WTC11 (cell line): ENCODE results near the gene CLDN17. TPM values are rescaled to one million over a fixed set of nuclear protein-coding genes. Genes with fewer than 3 reads are reported as not detected.

Experiments used
- ATAC-seq: fragments of 200-7000 bp; cut with Tn5 transposase; 2 replicates; pipeline ENCODE4 v1.10.0; 2021; ENCODE audit warnings: mild to moderate bottlenecking, moderate library complexity
- CTCF ChIA-PET: fragments of 300-600 bp; sonication (Branson Sonifier 250); formaldehyde crosslinking; loops from one replicate; lab custom pipeline; 2021; ENCODE audit warnings: antibody characterized with exemption; lab: Charles Lee
- POLR2A ChIA-PET: fragments of 350-600 bp; sonication (Branson Sonifier 250); formaldehyde crosslinking; loops from one replicate; lab custom pipeline; 2021; ENCODE audit warnings: antibody characterized with exemption; lab: Charles Lee
- DNase-seq: peaks from one replicate; pipeline ENCODE4 v3.0.0; 2021; ENCODE audit warnings: low spot score
- H3K27ac Mint-ChIP-seq: 2 replicates; pipeline ENCODE4 v1.8.0; 2021; ENCODE audit warnings: mixed read lengths
- H3K27me3 Mint-ChIP-seq: 2 replicates; pipeline ENCODE4 v1.8.0; 2021; ENCODE audit warnings: low read depth, mild to moderate bottlenecking, moderate library complexity, mixed read lengths
- H3K36me3 Mint-ChIP-seq: 2 replicates; pipeline ENCODE4 v1.8.0; 2021; ENCODE audit warnings: mixed read lengths
- H3K4me1 Mint-ChIP-seq: 2 replicates; pipeline ENCODE4 v1.8.0; 2022; ENCODE audit warnings: mixed read lengths
- H3K4me3 Mint-ChIP-seq: 2 replicates; pipeline ENCODE4 v1.8.0; 2021; ENCODE audit warnings: mild to moderate bottlenecking, moderate library complexity, mixed read lengths
- H3K9me3 Mint-ChIP-seq: 2 replicates; pipeline ENCODE4 v1.8.0; 2021; ENCODE audit warnings: mixed read lengths
- CREM ChIP-seq: sonication (generic); formaldehyde crosslinking; IDR thresholded peaks from 2 replicates; pipeline ENCODE4 v1.8.1; 2022; ENCODE audit warnings: mild to moderate bottlenecking, missing genetic modification reagents, moderate library complexity
- GABPB1 ChIP-seq: sonication (generic); formaldehyde crosslinking; IDR thresholded peaks from 2 replicates; pipeline ENCODE4 v1.8.1; 2023; ENCODE audit warnings: mild to moderate bottlenecking, missing genetic modification reagents
- GTF2I ChIP-seq: fragments of 250-450 bp; sonication (Bioruptor Pico); conservative IDR thresholded peaks from 2 replicates; pipeline ENCODE4 v1.4.0; 2021; ENCODE audit warnings: mild to moderate bottlenecking
- HMGA2 ChIP-seq: fragments of 250-450 bp; sonication (Bioruptor Pico); IDR thresholded peaks from 2 replicates; pipeline ENCODE4 v1.4.0; 2021; ENCODE audit warnings: mild to moderate bottlenecking, moderate library complexity
- IRF2 ChIP-seq: sonication (generic); formaldehyde crosslinking; IDR thresholded peaks from 2 replicates; pipeline ENCODE4 v1.8.0; 2022; ENCODE audit warnings: low read depth, missing genetic modification reagents, borderline replicate concordance
- JUN ChIP-seq: sonication (generic); formaldehyde crosslinking; IDR thresholded peaks from 2 replicates; pipeline ENCODE4 v1.8.0; 2023; ENCODE audit warnings: mild to moderate bottlenecking, missing genetic modification reagents
- NR2C2 ChIP-seq: sonication (generic); formaldehyde crosslinking; IDR thresholded peaks from 2 replicates; pipeline ENCODE4 v1.8.0; 2022; ENCODE audit warnings: mild to moderate bottlenecking, missing genetic modification reagents
- OVOL2 ChIP-seq: fragments of 250-450 bp; sonication (Bioruptor Pico); IDR thresholded peaks from 2 replicates; pipeline ENCODE4 v1.9.0; 2021; ENCODE audit warnings: mild to moderate bottlenecking, borderline replicate concordance
- RORB ChIP-seq: fragments of 250-450 bp; sonication (Bioruptor Pico); IDR thresholded peaks from 2 replicates; pipeline ENCODE4 v1.9.0; 2021; ENCODE audit warnings: mild to moderate bottlenecking
- ZBTB21 ChIP-seq: sonication (generic); formaldehyde crosslinking; IDR thresholded peaks from 2 replicates; pipeline ENCODE4 v1.8.1; 2023; ENCODE audit warnings: mild to moderate bottlenecking, missing genetic modification reagents, borderline replicate concordance
- ZNF423 ChIP-seq: fragments of 250-450 bp; sonication (Bioruptor Pico); IDR thresholded peaks from 2 replicates; pipeline ENCODE4 v2.1.2; 2022; ENCODE audit warnings: mild to moderate bottlenecking, moderate library complexity
- total RNA-seq: library from RNA; stranded (reverse); gene quantifications from 3 replicates; pipeline ENCODE4 v1.2.3, GENCODE V29; 2021
- TF ChIP-seq, protein P1 (sequence below): sonication (generic); formaldehyde crosslinking; IDR thresholded peaks from 2 replicates; pipeline ENCODE4 v1.8.1; 2022; ENCODE audit warnings: mild to moderate bottlenecking, moderate library complexity, missing genetic modification reagents
- TF ChIP-seq, protein P2 (sequence below): fragments of 250-450 bp; sonication (Bioruptor Pico); IDR thresholded peaks from 2 replicates; pipeline ENCODE4 v1.9.0; 2021; ENCODE audit warnings: moderate library complexity, mild to moderate bottlenecking, inconsistent platforms, borderline replicate concordance
- TF ChIP-seq, protein P3 (sequence below): fragments of 250-450 bp; sonication (Bioruptor Pico); IDR thresholded peaks from 2 replicates; pipeline ENCODE4 v1.9.0; 2021; ENCODE audit warnings: mild to moderate bottlenecking, borderline replicate concordance
- TF ChIP-seq, protein P4 (sequence below): sonication (generic); formaldehyde crosslinking; IDR thresholded peaks from 2 replicates; pipeline ENCODE4 v1.8.1; 2022; ENCODE audit warnings: mild to moderate bottlenecking, missing genetic modification reagents, moderate library complexity, borderline replicate concordance
- TF ChIP-seq, protein P5 (sequence below): sonication (generic); formaldehyde crosslinking; IDR thresholded peaks from 2 replicates; pipeline ENCODE4 v1.8.0; 2023; ENCODE audit warnings: missing genetic modification reagents, mild to moderate bottlenecking, borderline replicate concordance

Gene CLDN17
- total RNA-seq, 1 experiment from 2014 or later: not detected

DNA sequence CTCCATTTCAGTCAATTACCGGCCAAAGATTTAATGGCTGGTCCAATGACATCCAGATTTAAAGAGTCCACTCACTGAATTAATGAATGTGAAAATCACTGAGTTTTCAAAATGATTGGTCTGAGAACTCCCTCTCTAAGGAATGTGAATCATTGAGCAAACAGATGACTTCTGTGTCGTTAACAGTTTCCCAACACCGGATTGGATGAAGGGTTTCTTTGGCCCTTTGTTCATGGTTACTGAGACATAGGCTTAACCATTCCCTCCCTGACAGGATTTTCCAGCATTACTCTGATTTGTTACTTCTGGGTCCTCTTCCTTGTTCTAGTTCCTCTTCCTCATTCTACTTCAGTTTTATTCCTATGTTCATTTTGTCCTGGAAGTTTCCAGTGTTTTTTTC lies 1.5 kb upstream of the CLDN17 start:
- Mint-ChIP-seq H3K9me3 (peaks cover 4% of the 10 kb centered on the region), H3K27me3 (no peaks in the 10 kb centered on the region), H3K27ac (no peak overlapping the region), H3K36me3 (no peaks in the 10 kb centered on the region), H3K4me1 (peaks cover 3% of the 10 kb centered on the region; the same call in 1 of the 2 replicates), H3K4me3 (no peak overlapping the region)
- ATAC-seq (no peak), DNase-seq (no peak)
- CTCF ChIA-PET: no interaction called here
- POLR2A ChIA-PET: no interaction called here
- TF ChIP-seq CREM: no peak

DNA sequence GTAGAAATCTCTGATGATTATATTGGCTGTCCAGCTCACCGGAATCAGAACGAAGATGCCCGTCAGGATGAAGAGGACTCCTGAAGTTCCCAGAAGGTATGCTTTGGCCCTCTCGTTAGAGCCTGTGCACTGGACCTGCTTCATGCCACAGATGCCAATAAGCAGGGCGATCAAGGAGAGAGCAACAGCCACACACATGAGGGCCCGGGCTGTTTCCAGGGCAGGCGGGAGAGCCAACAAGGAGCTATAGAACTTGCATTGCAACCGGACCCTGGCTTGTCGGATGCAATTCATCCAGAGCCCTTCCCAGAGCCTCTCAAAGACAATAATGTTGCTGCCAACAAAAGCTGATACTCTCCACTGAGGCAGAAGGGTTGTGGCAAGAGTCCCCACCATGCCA lies 434 bp downstream of the CLDN17 start:
- Mint-ChIP-seq H3K4me1 (peaks cover 5% of the 10 kb centered on the region; the same call in 1 of the 2 replicates), H3K27me3 (no peaks in the 10 kb centered on the region), H3K36me3 (no peaks in the 10 kb centered on the region), H3K9me3 (peaks cover 4% of the 10 kb centered on the region), H3K4me3 (no peak overlapping the region), H3K27ac (no peak overlapping the region)
- DNase-seq (no peak), ATAC-seq (no peak)
- TF ChIP-seq, protein P1, sequence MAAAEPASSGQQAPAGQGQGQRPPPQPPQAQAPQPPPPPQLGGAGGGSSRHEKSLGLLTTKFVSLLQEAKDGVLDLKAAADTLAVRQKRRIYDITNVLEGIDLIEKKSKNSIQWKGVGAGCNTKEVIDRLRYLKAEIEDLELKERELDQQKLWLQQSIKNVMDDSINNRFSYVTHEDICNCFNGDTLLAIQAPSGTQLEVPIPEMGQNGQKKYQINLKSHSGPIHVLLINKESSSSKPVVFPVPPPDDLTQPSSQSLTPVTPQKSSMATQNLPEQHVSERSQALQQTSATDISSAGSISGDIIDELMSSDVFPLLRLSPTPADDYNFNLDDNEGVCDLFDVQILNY (CRISPR knock-in tag): no peak
- TF ChIP-seq HMGA2 (CRISPR knock-in tag) (no peak), ZBTB21 (CRISPR knock-in tag) (no peak)
- ChIA-PET POLR2A (no interaction called here), CTCF (no interaction called here)

DNA sequence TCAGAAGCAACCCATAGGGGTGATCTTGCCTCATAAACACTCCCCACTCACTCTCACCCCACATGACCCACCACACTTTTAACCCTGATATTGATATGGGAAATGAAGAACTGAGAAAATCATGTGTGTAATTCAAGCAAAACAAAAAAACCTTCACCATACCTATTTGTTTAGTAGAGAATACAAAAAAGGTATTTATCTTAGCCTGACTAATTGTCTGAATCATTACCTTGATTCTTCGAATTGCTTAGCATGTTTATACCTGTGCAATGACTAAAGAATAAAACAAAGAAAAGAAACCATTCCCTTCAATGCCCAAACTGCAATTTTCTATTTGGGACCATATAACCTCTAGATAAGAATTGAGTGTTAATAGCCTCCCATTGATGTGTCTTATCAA lies 1.8 kb downstream of the CLDN17 start:
- Mint-ChIP-seq H3K27ac (no peak overlapping the region), H3K4me3 (no peak overlapping the region), H3K36me3 (no peaks in the 10 kb centered on the region), H3K27me3 (no peaks in the 10 kb centered on the region), H3K4me1 (peaks cover 5% of the 10 kb centered on the region; the same call in 1 of the 2 replicates), H3K9me3 (peaks cover 4% of the 10 kb centered on the region)
- DNase-seq (no peak), ATAC-seq (no peak)
- ChIA-PET CTCF (no interaction called here), POLR2A (no interaction called here)
- no peak for TF ChIP-seq JUN (CRISPR knock-in tag)
- no peak for TF ChIP-seq NR2C2 (CRISPR knock-in tag)
- TF ChIP-seq, protein P1 (CRISPR knock-in tag): no peak
- TF ChIP-seq GTF2I (CRISPR knock-in tag): no peak
- TF ChIP-seq OVOL2 (CRISPR knock-in tag): no peak

DNA sequence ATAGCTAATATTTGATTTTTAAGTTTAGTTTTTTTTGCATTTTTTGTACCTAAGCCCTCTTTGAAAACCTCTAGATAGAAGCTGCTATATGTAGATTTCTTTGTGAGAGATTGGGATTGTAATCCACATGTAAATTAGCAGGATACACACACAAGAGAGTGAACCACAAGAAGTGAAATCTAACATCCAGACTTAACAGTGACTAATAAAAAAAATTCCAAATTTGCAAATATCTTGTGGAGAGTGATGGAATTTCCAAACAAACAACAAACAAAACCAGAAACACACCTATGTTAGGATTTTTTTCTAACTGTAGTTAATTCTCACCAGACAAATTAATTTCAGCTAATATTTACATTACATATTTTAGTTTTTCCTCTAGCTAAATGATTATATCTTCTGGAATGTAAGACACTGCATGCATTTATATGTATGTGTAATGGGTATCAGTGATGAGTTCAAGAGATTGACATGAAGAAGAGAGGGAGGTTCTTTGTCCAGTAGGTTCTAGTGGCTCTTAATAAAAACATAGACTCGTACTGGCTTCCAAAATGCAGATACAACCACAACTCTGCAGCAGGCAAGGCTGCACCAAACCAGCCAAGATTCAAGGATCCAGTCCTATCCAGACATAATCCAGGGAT lies 12.8 kb downstream of the CLDN17 start:
- H3K9me3 Mint-ChIP-seq: peaks cover 4% of the 10 kb centered on the region; the same call in 1 of the 2 replicates
- DNase-seq: no peak
- no peaks in the 10 kb centered on the region for H3K27me3 Mint-ChIP-seq
- POLR2A ChIA-PET: no interaction called here
- no peak for ATAC-seq
- H3K36me3 Mint-ChIP-seq: no peaks in the 10 kb centered on the region
- H3K4me1 Mint-ChIP-seq: peaks cover 8% of the 10 kb centered on the region
- CTCF ChIA-PET: no interaction called here
- no peak overlapping the region for H3K4me3 Mint-ChIP-seq
- H3K27ac Mint-ChIP-seq: no peak overlapping the region
- TF ChIP-seq GABPB1 (CRISPR knock-in tag): no peak
- no peak for TF ChIP-seq IRF2
- TF ChIP-seq, protein P2, sequence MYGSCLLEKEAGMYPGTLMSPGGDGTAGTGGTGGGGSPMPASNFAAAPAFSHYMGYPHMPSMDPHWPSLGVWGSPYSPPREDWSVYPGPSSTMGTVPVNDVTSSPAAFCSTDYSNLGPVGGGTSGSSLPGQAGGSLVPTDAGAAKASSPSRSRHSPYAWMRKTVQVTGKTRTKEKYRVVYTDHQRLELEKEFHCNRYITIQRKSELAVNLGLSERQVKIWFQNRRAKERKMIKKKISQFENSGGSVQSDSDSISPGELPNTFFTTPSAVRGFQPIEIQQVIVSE (CRISPR knock-in tag): no peak
- TF ChIP-seq, protein P3, sequence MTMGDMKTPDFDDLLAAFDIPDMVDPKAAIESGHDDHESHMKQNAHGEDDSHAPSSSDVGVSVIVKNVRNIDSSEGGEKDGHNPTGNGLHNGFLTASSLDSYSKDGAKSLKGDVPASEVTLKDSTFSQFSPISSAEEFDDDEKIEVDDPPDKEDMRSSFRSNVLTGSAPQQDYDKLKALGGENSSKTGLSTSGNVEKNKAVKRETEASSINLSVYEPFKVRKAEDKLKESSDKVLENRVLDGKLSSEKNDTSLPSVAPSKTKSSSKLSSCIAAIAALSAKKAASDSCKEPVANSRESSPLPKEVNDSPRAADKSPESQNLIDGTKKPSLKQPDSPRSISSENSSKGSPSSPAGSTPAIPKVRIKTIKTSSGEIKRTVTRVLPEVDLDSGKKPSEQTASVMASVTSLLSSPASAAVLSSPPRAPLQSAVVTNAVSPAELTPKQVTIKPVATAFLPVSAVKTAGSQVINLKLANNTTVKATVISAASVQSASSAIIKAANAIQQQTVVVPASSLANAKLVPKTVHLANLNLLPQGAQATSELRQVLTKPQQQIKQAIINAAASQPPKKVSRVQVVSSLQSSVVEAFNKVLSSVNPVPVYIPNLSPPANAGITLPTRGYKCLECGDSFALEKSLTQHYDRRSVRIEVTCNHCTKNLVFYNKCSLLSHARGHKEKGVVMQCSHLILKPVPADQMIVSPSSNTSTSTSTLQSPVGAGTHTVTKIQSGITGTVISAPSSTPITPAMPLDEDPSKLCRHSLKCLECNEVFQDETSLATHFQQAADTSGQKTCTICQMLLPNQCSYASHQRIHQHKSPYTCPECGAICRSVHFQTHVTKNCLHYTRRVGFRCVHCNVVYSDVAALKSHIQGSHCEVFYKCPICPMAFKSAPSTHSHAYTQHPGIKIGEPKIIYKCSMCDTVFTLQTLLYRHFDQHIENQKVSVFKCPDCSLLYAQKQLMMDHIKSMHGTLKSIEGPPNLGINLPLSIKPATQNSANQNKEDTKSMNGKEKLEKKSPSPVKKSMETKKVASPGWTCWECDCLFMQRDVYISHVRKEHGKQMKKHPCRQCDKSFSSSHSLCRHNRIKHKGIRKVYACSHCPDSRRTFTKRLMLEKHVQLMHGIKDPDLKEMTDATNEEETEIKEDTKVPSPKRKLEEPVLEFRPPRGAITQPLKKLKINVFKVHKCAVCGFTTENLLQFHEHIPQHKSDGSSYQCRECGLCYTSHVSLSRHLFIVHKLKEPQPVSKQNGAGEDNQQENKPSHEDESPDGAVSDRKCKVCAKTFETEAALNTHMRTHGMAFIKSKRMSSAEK (CRISPR knock-in tag): no peak
- TF ChIP-seq, protein P4, sequence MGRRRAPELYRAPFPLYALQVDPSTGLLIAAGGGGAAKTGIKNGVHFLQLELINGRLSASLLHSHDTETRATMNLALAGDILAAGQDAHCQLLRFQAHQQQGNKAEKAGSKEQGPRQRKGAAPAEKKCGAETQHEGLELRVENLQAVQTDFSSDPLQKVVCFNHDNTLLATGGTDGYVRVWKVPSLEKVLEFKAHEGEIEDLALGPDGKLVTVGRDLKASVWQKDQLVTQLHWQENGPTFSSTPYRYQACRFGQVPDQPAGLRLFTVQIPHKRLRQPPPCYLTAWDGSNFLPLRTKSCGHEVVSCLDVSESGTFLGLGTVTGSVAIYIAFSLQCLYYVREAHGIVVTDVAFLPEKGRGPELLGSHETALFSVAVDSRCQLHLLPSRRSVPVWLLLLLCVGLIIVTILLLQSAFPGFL (CRISPR knock-in tag): no peak
- TF ChIP-seq ZNF423: no peak
- TF ChIP-seq JUN (CRISPR knock-in tag): no peak
- TF ChIP-seq, protein P5, sequence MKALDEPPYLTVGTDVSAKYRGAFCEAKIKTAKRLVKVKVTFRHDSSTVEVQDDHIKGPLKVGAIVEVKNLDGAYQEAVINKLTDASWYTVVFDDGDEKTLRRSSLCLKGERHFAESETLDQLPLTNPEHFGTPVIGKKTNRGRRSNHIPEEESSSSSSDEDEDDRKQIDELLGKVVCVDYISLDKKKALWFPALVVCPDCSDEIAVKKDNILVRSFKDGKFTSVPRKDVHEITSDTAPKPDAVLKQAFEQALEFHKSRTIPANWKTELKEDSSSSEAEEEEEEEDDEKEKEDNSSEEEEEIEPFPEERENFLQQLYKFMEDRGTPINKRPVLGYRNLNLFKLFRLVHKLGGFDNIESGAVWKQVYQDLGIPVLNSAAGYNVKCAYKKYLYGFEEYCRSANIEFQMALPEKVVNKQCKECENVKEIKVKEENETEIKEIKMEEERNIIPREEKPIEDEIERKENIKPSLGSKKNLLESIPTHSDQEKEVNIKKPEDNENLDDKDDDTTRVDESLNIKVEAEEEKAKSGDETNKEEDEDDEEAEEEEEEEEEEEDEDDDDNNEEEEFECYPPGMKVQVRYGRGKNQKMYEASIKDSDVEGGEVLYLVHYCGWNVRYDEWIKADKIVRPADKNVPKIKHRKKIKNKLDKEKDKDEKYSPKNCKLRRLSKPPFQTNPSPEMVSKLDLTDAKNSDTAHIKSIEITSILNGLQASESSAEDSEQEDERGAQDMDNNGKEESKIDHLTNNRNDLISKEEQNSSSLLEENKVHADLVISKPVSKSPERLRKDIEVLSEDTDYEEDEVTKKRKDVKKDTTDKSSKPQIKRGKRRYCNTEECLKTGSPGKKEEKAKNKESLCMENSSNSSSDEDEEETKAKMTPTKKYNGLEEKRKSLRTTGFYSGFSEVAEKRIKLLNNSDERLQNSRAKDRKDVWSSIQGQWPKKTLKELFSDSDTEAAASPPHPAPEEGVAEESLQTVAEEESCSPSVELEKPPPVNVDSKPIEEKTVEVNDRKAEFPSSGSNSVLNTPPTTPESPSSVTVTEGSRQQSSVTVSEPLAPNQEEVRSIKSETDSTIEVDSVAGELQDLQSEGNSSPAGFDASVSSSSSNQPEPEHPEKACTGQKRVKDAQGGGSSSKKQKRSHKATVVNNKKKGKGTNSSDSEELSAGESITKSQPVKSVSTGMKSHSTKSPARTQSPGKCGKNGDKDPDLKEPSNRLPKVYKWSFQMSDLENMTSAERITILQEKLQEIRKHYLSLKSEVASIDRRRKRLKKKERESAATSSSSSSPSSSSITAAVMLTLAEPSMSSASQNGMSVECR (CRISPR knock-in tag): no peak
- TF ChIP-seq RORB (CRISPR knock-in tag): no peak
